Mucosa of gallbladder (tissue), 1 donor: ENCODE measurements around the gene SNRNP70. TPM values are rescaled to one million over a fixed set of nuclear protein-coding genes. Genes with fewer than 3 reads are reported as not detected.
A peak's percentile ranks its signal among the peaks of the same experiment; 100 is the strongest.

ENCODE experiments used
- DNase-seq: peaks from one replicate; pipeline ENCODE4 v3.0.0-alpha.2; 2020; ENCODE audit warnings: low spot score
- total RNA-seq: library from RNA; stranded (reverse); gene quantifications from one replicate; pipeline ENCODE4 v1.2.1, GENCODE V29; 2021
- donor health status: DM: no; HTN: no; CAD: no.

The SNRNP70 gene
- total RNA-seq, 1 donor from 2014 or later: 300 TPM

DNA sequence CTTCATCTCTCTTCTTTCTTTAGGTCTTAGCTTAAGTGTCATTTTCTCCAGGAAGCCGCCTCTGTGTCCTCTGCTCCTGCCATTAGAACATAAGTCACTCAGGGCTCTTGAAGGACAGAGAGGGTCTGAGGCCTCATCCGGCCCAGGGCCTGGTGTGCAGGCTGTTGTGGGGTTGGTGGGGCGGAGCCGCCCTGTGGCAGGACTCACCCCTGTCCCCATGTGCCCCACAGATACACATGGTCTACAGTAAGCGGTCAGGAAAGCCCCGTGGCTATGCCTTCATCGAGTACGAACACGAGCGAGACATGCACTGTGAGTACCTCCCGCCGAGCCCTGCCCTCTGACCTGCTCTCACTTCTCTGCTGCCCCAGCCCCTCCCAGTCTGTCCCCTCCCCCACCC lies 15.9 kb downstream of the SNRNP70 start:
- DNase-seq: no peak

DNA sequence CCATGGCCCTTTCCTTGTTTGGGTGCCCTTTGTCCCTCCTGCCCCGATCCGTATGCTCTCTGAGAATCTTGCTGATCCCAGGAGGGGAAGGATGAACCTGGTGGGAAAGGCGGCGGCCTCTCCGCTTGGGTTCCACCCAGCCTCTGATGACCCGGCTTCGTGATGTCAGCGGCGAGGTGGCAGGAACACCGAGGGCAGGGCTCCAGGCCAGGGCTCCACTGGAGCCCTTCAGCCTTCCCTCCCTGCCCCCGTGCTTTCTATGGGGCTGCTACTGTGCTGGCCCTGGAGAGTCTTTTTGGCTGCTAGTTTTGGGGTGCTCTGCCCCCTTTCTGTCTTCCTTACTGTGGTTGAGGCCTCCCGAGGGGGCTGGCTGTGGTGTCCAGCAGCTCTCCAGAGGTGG lies 17.1 kb downstream of the SNRNP70 start:
- no peak for DNase-seq

DNA sequence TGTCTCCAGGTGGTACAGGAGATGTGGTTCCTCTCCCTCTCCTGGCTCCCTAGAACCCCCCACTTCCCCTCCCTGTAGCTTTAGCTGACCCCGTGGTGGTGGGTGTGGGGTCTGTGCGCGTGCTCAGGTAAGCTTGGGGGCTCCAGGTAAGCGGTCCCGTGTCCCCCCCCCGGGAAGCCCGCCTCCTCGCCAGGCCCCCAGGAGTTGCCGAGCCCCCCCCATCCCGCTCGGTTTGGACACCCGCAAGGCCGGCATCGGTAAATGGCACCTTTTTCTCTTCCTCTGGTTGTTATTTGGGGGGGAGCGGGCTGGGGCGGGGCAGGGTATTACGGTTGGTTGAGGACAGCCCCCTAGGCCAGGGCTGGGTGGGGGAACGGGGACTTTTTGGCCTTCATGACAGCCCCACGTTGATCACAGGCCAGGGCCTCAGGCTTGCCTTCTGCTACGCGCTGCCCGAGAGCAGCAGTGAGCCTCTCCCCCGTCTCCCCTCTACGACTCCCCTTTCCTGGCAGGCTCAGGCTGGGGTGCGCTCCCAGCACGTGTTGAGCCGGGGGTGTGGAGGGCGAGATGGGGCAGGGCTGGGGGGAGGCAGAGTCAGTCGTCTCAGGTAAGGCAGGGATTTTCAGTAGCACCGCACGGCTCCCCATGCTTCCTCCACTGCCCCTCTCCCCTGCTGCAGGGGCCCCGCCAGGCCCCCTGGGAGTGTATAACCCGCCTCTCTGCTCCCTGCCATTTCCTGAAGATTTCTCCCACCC lies 18.3 kb downstream of the SNRNP70 start:
- no peak for DNase-seq

DNA sequence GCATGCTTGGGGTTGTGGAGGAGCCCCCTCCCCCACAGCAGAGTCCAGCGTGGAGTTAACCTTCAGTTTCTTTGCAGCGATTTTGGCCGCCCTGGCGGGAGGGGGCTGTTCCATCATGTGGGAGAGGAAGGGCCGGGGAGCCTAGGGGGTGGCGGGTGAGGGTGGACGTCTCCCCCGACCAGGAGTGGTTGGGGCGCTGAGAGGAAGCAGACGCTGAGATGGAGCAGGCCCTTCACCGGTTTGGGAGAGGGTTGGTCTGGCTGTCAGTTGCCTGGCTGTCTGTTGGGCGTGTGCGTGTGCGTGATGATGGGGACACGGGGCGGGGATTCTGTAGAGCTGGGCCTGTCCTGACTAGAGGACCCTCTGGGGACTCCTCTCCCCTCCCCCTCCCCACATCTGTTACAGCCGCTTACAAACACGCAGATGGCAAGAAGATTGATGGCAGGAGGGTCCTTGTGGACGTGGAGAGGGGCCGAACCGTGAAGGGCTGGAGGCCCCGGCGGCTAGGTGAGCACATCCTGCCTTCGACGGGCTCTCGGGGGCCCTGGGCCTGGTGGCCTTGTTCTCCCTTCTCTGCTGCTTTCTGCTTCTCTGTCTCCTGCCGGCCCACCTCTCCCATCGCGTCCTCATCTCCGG lies 19.1 kb downstream of the SNRNP70 start:
- DNase-seq: no peak

DNA sequence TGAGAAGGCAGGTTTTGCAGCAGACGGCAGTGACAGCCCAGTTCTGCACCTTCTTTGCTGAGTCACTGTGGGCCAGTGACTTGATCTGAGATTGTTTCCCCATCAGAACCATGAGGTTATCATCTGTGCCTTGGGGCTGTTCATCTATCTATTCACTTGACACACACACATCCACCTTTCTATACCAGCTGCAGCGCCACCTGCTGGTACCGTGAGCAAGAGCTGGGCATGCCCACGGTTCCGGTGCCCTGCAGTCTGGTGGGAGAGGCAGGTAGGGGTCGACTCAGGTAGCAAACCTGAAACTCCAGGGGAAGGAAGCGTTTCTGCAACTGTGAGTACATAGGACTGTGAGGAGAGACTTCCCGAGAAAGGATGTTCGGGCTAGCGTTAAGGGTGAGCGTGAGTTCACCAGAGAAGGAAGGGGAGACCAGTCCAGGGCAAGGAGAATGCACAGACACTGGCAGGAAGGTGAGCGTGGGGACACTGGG lies 21.4 kb downstream of the SNRNP70 start:
- no peak for DNase-seq

DNA sequence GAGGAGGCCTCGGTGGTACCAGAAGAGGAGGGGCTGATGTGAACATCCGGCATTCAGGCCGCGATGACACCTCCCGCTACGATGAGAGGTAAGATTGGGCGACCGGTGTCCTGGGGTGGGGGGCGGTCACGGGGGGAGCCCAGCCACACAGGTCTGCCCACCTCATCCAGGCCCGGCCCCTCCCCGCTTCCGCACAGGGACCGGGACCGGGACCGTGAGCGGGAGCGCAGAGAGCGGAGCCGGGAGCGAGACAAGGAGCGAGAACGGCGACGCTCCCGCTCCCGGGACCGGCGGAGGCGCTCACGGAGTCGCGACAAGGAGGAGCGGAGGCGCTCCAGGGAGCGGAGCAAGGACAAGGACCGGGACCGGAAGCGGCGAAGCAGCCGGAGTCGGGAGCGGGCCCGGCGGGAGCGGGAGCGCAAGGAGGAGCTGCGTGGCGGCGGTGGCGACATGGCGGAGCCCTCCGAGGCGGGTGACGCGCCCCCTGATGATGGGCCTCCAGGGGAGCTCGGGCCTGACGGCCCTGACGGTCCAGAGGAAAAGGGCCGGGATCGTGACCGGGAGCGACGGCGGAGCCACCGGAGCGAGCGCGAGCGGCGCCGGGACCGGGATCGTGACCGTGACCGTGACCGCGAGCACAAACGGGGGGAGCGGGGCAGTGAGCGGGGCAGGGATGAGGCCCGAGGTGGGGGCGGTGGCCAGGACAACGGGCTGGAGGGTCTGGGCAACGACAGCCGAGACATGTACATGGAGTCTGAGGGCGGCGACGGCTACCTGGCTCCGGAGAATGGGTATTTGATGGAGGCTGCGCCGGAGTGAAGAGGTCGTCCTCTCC lies 22.6 kb downstream of the SNRNP70 start:
- no peak for DNase-seq

DNA sequence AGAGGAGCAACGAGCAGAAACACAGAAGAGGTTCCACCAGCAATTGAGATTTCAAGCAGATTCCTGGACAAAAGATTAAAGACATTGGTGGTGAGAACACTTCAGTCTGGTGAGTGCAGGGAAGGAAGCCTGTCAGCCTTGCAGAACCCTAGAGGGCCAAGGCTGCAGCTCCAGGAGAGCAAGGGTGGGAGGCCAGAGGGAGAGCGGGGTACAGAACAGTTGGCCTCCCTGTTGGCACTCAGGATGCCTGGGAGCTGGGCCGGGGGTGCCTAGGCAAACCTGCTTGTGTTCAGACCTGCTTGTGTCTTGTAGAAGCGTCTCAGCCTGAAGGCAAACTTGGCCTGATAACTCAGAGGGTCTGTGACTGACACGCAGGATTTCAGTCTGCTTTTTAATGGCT lies 23.8 kb downstream of the SNRNP70 start:
- DNase-seq: no peak

DNA sequence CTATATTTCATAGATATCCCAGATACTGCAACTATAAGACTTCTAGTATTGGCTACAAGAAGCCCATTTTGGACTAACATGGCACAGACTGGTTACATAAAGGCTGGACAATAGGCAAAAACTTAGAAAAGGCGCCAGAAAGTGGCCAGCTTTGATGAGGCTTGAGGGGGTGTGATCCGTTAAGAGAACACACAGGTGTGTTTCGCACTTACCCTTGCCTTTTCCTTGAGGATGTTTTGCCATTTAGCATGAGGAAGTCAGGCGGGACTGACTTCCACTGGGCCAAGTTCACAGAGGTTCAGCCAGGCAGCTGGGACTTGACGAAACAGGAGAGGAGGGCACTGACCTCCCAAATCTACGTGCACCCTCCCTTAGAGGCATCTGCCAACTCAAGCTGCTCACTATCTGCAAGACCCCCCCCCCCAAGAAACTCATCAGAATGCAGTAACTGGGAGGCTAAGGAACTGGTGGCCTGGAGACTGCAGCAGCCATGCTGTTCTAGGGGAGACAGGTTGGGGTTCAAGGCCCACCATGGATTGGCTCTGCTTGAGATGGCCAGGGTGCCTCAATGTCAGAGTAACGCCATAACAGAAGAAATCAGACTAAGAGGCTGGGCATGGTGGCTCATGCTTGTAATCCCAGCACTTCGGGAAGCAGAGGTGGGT lies 24.4 kb downstream of the SNRNP70 start:
- DNase-seq: no peak

DNA sequence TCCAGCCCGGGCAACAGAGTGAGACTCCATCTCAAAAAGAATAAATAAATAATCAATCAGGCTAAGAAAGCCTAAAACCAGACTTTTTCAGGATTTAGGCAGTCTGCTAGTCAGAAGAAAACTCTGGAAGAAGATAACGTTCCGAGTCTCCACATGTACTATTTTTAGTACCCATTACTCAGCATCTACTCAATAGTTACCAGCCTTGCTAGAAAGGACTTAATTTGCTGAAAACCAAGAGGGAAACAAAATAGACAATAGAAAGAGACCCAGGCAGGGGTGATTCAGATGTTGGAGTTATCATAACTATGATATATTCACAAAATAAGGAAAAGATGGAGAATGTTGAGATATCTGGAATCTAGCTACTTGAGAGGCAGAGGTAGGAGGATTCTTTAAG lies 25.3 kb downstream of the SNRNP70 start:
- DNase-seq: no peak

DNA sequence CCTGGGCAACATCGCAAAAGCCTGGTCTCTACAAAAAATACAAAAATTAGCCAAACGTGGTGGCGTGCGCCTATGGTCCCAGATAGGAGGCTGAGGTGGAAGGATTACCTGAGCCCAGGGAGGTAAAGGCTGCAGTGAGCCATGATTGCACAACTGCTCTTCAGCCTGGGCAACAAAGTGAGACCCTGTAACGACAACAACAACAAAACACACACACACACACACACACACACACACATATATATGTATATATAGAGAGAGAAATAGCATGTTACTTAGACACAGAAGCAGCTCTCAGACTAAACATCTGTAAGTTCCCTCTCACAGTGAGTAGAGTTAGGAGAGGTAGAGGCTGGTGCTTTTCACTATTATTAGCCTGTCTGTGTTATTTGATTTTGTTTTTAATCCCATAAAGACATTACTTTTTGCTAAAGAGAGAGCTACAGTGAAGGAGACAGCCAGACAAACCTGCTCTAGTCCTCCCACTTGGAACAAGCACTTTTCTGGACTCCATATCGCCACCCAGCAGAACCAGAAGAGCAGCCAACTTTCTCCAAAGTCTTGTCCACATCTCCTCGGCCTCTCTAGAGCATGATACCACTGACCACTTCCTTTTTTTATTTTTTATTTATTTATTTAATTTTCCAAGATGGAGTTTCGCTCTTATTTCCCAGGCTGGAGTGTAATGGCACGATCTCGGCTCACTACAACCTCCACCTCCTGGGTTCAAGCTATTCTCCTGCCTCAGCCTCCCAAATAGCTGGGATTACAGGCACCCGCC lies 26.2 kb downstream of the SNRNP70 start:
- no peak for DNase-seq

DNA sequence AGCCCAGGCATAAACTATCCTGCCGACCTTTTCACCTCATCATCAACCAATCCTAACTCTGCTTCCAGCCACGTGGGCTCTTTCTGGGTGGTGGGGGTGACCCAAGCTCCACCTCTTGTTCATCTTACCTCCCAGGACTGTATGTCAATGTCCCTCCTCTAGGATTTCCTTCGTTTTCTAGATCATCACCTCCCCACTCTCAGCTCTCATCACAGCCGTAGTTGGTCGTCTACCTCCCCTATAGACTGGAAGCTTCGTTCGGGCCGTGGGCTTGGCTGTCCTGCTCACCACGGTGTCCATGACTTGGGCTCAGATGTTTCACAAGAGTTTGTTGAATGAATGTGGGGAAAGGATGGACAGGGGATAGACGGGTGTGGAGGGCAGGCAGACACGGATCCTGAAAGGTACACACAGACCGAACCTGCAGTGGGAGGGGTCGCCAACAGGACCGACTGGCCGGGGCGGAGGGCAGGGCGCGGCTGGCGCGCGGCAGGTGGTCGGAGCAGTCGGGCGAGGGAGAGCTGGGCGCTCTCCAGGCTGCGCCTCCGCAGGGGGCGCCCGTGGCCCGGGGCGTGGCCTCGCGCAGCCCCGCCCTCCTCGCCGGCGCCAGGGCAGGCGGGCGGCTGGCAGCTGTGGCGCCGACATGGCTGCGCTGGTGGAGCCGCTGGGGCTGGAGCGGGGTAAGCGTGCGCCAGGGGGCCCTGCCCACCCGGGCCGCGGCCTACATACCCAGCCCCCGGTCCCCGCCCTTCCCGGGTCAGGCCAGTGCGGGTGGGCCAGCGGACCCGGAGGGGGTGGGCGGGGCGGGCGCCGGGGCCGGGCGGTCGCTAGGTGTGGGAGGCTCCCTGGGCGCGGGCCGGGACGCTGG lies 28.7 kb downstream of the SNRNP70 start, which contains the start of gene LIN7B:
Gene LIN7B, plus strand, starts transcription at position 609 of the 868 bp plus-strand sequence. Its CDS starts 35 bp downstream, at position 644.
- DNase-seq: peak; percentile 53

DNA sequence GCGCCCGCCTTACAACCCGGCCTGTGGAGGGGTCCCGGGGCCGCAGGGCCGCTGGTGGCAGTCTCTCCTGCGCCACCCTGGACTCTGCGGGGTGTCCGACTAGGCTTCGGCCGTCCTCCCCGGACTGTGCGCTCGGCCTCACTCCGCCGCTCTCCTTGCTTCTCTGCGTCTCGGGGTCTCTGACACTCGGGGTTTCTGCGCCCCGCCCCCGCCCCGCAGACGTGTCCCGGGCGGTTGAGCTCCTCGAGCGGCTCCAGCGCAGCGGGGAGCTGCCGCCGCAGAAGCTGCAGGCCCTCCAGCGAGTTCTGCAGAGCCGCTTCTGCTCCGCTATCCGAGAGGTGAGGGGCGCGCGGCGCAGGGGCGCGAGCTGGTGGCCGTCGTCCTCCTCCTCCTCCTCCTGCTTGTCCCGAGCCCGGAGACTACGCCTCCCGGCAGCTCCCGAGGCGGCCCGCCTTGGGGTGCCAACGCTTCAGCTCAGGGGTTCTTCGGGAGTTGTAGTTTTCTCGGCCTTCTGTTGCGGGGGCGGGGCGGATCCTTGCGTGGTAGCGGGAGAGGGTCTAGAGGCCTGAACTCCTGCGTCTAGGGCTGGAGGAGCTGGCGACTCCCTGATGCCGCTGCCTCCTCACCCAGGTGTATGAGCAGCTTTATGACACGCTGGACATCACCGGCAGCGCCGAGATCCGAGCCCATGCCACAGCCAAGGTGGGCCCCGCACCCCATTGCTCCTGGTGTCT lies 29.5 kb downstream of the SNRNP70 start:
- peak; percentile 40 for DNase-seq

DNA sequence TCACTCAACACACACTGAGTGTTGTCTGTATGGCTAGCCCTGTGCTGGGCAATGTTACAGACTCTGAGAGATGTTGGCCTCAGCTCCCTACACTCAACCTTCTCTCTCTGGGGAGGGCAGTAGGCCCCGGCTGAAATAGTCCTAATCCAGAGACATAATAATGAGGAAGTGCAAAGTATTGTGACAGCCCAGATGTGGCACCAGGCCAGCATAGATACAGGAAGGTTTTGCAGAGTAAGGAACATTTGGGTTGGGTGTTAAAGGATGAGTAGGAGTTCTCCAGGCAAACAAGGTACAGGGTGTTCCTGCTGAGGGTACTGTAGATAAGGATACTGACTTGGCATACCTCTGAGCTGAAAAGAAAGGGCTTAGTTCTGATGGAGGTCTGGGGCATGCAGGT lies 31.3 kb downstream of the SNRNP70 start:
- DNase-seq: no peak

DNA sequence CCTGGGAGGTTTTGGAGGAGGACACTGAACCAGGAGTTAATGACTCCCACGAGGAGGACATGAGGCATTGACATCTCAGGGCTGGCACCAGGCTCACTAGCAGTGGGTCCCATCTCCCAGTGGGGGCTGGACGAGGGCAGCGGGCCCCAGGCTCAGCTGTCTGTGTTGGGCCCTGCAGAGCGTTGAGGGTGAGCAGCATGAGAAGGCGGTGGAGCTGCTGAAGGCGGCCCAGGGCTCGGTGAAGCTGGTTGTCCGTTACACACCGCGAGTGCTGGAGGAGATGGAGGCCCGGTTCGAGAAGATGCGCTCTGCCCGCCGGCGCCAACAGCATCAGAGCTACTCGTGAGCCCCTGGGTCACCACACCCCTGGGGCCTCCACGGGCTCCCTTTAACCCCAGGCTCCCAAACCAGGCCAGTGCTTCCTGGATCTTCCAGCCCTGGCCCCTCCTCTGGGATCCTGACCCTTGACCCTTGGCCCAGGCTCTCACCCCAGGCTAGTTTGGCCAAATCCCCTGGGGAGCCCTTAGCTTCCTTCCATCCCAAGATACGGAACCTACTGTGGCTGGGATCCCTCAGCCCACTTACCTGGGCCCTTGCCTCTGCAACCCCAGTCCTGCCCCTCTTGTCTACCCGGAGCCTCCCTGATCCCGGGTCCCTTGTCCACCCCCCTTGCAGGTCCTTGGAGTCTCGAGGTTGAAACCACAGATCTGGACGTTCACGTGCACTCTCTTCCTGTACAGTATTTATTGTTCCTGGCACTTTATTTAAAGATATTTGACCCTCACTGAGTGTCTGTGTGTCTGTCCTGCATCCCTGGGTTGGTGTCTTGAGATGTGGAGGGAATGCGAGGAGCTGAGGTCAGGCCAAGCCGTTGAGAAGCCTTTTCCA lies 32.7 kb downstream of the SNRNP70 start:
- no peak for DNase-seq

DNA sequence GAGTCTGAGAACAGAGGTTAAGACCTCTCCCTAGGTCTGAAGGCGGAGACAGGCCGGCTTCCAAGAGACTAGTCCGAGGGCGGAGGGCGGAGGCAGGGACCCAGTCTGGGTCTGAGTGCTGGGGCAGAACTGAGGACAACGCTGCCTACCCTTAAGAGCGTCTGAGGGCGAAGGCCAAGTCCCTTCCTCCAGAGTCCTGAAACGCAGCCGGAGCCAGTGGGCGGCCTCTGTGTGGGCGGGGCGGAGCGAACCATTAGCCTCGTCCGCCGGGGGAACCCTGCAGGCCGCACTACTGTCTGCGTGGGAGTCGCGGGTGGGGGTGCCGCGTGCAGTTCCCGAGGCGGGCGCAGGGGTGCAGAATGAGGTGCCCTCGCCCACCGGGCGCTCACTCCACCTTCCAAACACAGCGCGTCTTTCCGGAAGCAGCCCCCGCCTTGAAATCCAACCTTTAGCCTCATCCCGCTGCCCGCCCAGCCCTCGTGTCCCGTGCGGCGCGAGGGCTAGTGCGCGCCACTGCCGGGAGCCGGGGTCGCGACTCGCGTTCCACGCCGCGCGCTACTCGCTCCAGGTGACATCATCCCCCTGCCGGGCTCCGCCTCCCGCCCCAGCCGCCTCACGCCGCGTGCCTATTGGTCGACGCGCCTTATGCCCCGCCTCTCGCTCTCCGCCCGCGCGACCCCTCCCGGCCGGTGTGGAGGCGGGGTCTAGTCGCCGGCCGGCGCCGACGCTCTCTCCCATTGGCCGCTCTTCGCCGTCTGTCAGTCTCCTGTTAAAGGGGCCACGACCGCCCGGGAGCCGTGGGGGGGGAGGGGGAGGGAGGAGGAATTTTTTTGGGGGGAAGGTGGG lies 33.5 kb downstream of the SNRNP70 start, which contains the start of gene C19orf73:
Gene C19orf73, minus strand, starts transcription at position 579 of the 846 bp plus-strand sequence. Its CDS starts 121 bp downstream, at position 458.
- peak; percentile 95 for DNase-seq

DNA sequence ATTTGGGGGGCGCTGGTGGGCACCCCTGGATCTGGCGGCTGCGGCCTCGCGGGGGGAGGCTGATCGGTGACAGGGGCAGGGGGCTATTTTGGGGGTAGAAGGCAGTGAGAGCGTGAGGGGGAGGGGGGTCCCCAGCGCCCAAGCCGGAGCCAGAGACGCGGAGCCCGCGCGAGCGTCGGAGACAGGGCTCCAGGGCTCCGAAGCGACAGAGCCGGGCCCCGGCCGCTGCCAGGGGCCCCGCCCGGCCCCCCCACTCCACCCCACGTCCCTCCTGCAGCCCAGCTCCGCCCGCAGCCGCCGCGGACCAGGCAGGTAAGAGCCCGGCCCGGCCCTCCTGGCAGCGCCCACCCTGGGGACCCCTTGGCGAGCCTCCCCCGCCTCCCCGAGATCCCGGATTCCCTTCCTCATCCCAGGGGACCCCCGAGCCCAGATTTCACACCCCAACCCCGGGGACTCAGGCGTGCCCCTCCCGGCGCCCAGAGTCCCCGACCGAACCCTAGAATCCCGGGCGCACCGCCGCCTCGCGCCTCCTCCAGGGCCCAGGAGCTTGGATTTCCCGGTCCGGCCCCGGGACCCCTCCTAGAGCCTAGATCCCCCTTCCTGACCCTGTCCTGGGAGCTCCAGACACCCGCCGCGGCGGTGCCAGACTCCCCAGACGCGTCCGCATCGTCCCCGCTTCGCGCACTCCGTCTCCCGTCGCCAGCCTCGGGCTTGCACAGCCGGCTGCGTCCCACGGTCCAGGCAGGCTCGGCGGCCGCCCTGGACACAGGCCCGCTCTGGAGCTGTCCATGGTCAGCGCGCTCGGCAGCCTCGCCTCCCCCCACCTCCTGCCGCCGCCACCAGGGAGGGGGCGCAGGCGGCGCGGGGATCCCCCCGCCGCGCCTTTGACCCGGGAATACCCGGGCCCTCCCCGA lies 34.4 kb downstream of the SNRNP70 start, which contains the start of gene PPFIA3:
Gene PPFIA3, plus strand, starts transcription at position 134 of the 914 bp plus-strand sequence. CDS start 8,330 bp downstream, outside the sequence.
- DNase-seq: peak; percentile 63
